Type B pancreatic cell (in vitro differentiated cells): ENCODE results near the gene ATG7. TPM values are rescaled to one million over a fixed set of nuclear protein-coding genes. Genes with fewer than 3 reads are reported as not detected.

Experiments used
- DNase-seq: peaks from one replicate; pipeline ENCODE4 v3.0.0; 2021; ENCODE audit warnings: mixed read lengths; ENCODE audit not compliant: unreplicated experiment; ENCODE audit errors: extremely low spot score
- H3K27ac Mint-ChIP-seq: 2 replicates; pipeline ENCODE4 v1.8.0; 2021; ENCODE audit warnings: mild to moderate bottlenecking, mixed read lengths
- H3K27me3 Mint-ChIP-seq: 2 replicates; pipeline ENCODE4 v1.8.0; 2021; ENCODE audit warnings: mixed read lengths
- H3K36me3 Mint-ChIP-seq: 2 replicates; pipeline ENCODE4 v1.8.0; 2021; ENCODE audit warnings: mixed read lengths
- H3K4me1 Mint-ChIP-seq: one replicate; pipeline ENCODE4 v1.8.0; 2021; ENCODE audit warnings: mixed read lengths; ENCODE audit not compliant: unreplicated experiment
- H3K4me3 Mint-ChIP-seq: 2 replicates; pipeline ENCODE4 v1.8.0; 2021; ENCODE audit warnings: mild to moderate bottlenecking, mixed read lengths
- H3K9me3 Mint-ChIP-seq: 2 replicates; pipeline ENCODE4 v1.8.0; 2021; ENCODE audit warnings: mixed read lengths
- total RNA-seq: library from RNA; stranded (reverse); gene quantifications from 2 replicates; pipeline ENCODE4 v1.2.1, GENCODE V29; 2021; ENCODE audit warnings: low replicate concordance
- TF ChIP-seq, protein P1 (sequence below): fragments of 200-600 bp; sonication (generic); conservative IDR thresholded peaks from 2 replicates; pipeline ENCODE4 v1.5.0; 2021; ENCODE audit warnings: antibody characterized with exemption, mild to moderate bottlenecking

ATG7 gene
- total RNA-seq, 1 donor from 2014 or later, result 32.4 TPM

DNA sequence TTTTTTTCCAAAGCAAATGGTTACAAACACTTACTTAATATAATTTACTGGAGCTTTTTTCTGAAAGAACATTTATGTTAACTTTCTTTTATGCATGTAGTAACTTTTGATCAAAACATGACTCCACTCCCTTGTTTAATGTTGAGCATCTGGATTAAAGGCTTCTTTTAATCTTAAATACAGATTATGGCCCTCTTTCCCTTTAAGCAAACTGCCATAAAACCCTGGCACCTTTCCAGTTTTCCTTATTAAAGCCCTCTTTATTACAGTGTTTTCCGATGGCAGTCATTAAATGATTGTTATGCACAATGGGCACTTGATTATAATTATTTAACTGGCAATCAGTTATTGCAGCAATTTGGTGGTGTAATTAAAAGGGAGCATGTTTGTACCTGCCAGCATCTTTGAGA is 204.5 kb downstream of the ATG7 start:
- no peak for DNase-seq
- no peaks in the 10 kb centered on the region for H3K36me3 Mint-ChIP-seq
- no peaks in the 10 kb centered on the region for H3K9me3 Mint-ChIP-seq
- H3K4me3 Mint-ChIP-seq, result no peak overlapping the region
- no peak overlapping the region for H3K27ac Mint-ChIP-seq
- no peaks in the 10 kb centered on the region for H3K27me3 Mint-ChIP-seq
- peaks cover 51% of the 10 kb centered on the region for H3K4me1 Mint-ChIP-seq
- TF ChIP-seq, protein P1, sequence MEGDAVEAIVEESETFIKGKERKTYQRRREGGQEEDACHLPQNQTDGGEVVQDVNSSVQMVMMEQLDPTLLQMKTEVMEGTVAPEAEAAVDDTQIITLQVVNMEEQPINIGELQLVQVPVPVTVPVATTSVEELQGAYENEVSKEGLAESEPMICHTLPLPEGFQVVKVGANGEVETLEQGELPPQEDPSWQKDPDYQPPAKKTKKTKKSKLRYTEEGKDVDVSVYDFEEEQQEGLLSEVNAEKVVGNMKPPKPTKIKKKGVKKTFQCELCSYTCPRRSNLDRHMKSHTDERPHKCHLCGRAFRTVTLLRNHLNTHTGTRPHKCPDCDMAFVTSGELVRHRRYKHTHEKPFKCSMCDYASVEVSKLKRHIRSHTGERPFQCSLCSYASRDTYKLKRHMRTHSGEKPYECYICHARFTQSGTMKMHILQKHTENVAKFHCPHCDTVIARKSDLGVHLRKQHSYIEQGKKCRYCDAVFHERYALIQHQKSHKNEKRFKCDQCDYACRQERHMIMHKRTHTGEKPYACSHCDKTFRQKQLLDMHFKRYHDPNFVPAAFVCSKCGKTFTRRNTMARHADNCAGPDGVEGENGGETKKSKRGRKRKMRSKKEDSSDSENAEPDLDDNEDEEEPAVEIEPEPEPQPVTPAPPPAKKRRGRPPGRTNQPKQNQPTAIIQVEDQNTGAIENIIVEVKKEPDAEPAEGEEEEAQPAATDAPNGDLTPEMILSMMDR, result no peak

DNA sequence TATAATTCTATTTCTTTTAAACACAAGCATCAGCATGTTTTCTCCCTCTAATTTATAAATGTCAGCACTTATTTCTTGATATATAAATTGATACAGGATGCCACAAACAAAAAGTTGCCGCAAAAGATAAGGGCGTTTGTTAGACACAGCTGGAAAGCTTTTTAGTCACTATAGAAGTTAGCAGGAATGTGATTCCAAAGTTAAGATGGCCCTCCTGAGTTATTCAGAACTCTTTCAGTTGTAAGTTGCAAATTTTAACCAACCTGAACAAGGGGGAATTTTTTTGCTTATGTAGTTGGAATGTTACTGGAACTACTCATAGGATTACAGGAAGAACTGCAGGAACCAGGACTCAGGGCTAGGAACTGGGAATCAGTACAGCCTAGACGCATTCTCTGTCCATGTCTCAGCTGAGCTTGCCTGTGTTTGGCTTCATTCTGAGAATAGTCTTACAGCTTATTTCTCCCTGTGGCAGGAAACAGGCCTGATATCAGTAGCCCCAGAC is 205.3 kb downstream of the ATG7 start:
- no peaks in the 10 kb centered on the region for H3K36me3 Mint-ChIP-seq
- no peaks in the 10 kb centered on the region for H3K27me3 Mint-ChIP-seq
- DNase-seq, result no peak
- TF ChIP-seq, protein P1, result no peak
- peaks cover 48% of the 10 kb centered on the region for H3K4me1 Mint-ChIP-seq
- H3K4me3 Mint-ChIP-seq, result no peak overlapping the region
- no peak overlapping the region for H3K27ac Mint-ChIP-seq
- no peaks in the 10 kb centered on the region for H3K9me3 Mint-ChIP-seq

DNA sequence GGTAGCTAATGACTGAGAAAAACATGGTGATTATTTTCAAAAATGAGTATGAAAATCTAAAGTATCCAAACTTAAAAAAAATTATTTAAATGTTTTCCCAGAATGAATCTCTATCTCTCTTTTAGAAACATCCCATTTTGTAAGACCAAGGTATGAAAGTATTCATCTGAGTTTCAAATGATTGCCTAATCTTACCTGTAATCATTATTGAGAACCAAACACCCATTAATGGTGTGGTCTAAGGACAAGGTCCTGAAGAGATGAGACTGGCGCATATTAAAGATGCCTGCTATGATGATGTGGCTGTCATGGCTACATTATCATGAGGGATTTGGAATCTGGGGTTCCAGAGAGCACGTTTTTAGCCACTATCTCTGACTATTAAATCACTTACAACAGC is 206.0 kb downstream of the ATG7 start:
- H3K27ac Mint-ChIP-seq, result no peak overlapping the region
- H3K9me3 Mint-ChIP-seq, result no peaks in the 10 kb centered on the region
- no peak overlapping the region for H3K4me3 Mint-ChIP-seq
- DNase-seq, result no peak
- H3K27me3 Mint-ChIP-seq, result no peaks in the 10 kb centered on the region
- TF ChIP-seq, protein P1, result no peak
- peaks cover 44% of the 10 kb centered on the region for H3K4me1 Mint-ChIP-seq
- H3K36me3 Mint-ChIP-seq, result no peaks in the 10 kb centered on the region

DNA sequence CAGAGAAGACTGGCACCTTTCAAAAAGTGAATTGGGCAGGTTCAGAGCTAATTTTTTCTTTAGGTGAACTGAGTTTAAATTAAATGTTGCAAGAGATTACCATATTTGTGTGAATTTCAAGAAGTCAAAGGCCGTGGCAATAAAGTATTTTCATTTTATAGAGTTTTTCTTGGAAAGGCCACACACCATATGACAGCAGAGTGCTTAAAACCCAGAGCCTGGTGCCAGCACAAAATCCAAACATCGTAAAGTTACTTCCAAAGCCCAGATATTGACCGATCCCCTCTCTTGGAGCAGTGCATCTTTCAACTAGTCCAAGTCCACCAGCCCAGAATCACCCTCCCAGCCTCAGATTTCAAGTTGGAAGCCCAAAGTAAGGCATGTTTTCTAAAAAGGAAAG is 207.0 kb downstream of the ATG7 start:
- no peaks in the 10 kb centered on the region for H3K27me3 Mint-ChIP-seq
- TF ChIP-seq, protein P1, result no peak
- no peak overlapping the region for H3K4me3 Mint-ChIP-seq
- no peaks in the 10 kb centered on the region for H3K36me3 Mint-ChIP-seq
- no peak for DNase-seq
- peaks cover 5% of the 10 kb centered on the region for H3K9me3 Mint-ChIP-seq
- H3K4me1 Mint-ChIP-seq, result peaks cover 41% of the 10 kb centered on the region
- no peak overlapping the region for H3K27ac Mint-ChIP-seq

DNA sequence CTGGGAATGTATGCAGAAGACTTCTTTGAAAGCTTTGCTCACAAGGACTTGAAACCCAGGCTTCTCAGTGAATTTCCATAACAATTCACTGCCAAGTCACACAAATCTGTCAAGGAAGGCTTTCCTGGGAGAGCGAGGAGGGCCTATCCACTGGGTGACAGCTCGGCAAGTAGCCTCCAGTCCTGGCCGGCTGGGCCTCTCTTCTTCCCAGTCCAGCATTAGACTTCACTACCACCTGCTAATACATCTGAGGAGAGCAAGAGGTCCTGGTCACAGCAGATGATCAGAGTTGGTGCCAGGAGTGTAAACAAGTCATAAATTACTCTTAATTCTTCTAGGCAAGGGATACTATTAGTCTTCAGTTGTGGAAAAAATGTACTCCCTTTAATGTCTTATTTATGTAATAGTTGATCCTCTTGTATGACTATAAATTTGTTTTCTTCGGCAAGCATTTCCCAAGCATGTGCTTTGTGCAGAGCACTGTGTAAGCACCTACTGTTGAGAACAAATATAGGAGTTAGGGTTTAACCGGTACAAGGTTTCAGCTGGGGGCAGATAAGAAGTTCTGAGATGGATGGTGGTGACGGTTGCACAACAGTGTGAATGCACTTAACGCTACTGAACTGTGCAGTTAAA is 208.6 kb downstream of the ATG7 start:
- no peaks in the 10 kb centered on the region for H3K27me3 Mint-ChIP-seq
- H3K36me3 Mint-ChIP-seq, result no peaks in the 10 kb centered on the region
- peaks cover 30% of the 10 kb centered on the region for H3K4me1 Mint-ChIP-seq
- TF ChIP-seq, protein P1, result no peak
- no peak for DNase-seq
- peaks cover 5% of the 10 kb centered on the region for H3K9me3 Mint-ChIP-seq
- H3K27ac Mint-ChIP-seq, result no peak overlapping the region
- no peak overlapping the region for H3K4me3 Mint-ChIP-seq
